K562 (cell line): Measurements from ENCODE around the gene ETS2. TPM values are rescaled to one million over a fixed set of nuclear protein-coding genes. Genes with fewer than 3 reads are reported as not detected.

Experiments used
- ATAC-seq: fragments of 200-7000 bp; cut with Tn5 transposase; 3 replicates; pipeline ENCODE4 v1.9.1; 2020; ENCODE audit warnings: moderate library complexity
- BruUV-seq: library from RNA; stranded (reverse); fragments of 400-500 nt; replicated peaks from 2 replicates; lab custom pipeline; 2021; lab: Mats Ljungman, UMichigan
- CTCF ChIA-PET: fragments of 300-600 bp; formaldehyde crosslinking; extraction: SDS; loops from one replicate; lab custom pipeline; 2021; ENCODE audit warnings: low intra/inter-chr PET ratio; lab: Yijun Ruan, JAX
- POLR2A ChIA-PET: fragments of 300-600, 350-650 bp; sonication (Branson Sonifier 250); formaldehyde crosslinking; extraction: SDS; loops from one replicate; lab custom pipeline; 2021; ENCODE audit warnings: antibody characterized with exemption, inconsistent platforms; lab: Yijun Ruan, JAX
- DNase-seq, 4 experiments: peaks; one replicate each; pipeline versions ENCODE4 v3.0.0 to v3.0.0-alpha.2; 2011 to 2018; ENCODE audit warnings: low spot score in 3 of 4, mixed read lengths in 3 of 4; ENCODE audit errors: extremely low read depth in 1 of 4
- FAIRE-seq: peaks from 2 replicates; lab custom pipeline; 2011; peaks lifted over from hg19 to GRCh38; lab: Jason Lieb, UNC
- H2AFZ ChIP-seq: 2 replicates; pipeline ENCODE4 v1.6.0; 2011; ENCODE audit warnings: low read depth, low read length, control low read depth, inconsistent platforms
- H3K27ac ChIP-seq: fragments of 200-600 bp; 3 replicates; pipeline ENCODE4 v1.8.0; 2011; ENCODE audit warnings: low read depth, mild to moderate bottlenecking, control low read depth, inconsistent platforms, low read length, moderate library complexity, mixed read lengths; ENCODE audit errors: extremely low read depth
- H3K27me3 ChIP-seq, 2 experiments: fragments of 300-600 bp in 1 of 2; 2 replicates in 1 of 2; 3 replicates in 1 of 2; pipeline versions ENCODE4 v1.6.0 to v1.8.0; 2011; ENCODE audit warnings: inconsistent platforms in 2 of 2, low read length in 2 of 2, mild to moderate bottlenecking in 1 of 2, mixed read lengths in 1 of 2, moderate library complexity in 1 of 2; ENCODE audit not compliant: control insufficient read depth in 2 of 2, insufficient read depth in 2 of 2
- H3K36me3 ChIP-seq: fragments of 300-600 bp; 3 replicates; pipeline ENCODE4 v1.8.0; 2011; ENCODE audit warnings: mild to moderate bottlenecking, low read length, inconsistent platforms; ENCODE audit not compliant: control insufficient read depth, insufficient read depth
- H3K4me1 ChIP-seq, 2 experiments: fragments of 200-600 bp in 1 of 2; replicated peaks in 1 of 2; 2 replicates in 1 of 2; 3 replicates in 1 of 2; pipeline versions ENCODE4 v1.5.1 to v1.8.0; 2011; ENCODE audit warnings: inconsistent platforms in 2 of 2, low read length in 2 of 2, mild to moderate bottlenecking in 1 of 2, mixed read lengths in 1 of 2, moderate library complexity in 1 of 2; ENCODE audit not compliant: control insufficient read depth in 2 of 2, insufficient read depth in 2 of 2
- H3K4me2 ChIP-seq: 2 replicates; pipeline ENCODE4 v1.6.1; 2011; ENCODE audit warnings: low read length, control low read depth, inconsistent platforms, mixed read lengths; ENCODE audit not compliant: insufficient read depth
- H3K4me3 ChIP-seq: fragments of 200-600 bp; sonication (generic), shearing (Covaris generic); 2 replicates; pipeline ENCODE4 v1.5.1; 2016; ENCODE audit warnings: control low read depth, inconsistent platforms
- H3K79me2 ChIP-seq: fragments of 200-600 bp; 3 replicates; pipeline ENCODE4 v1.8.0; 2011; ENCODE audit warnings: low read length, inconsistent platforms; ENCODE audit not compliant: control insufficient read depth, insufficient read depth
- H3K9ac ChIP-seq, 2 experiments: 2 replicates each; pipeline versions ENCODE4 v1.6.0 to v1.6.1; 2011; ENCODE audit warnings: low read depth in 2 of 2, low read length in 2 of 2, control low read depth in 1 of 2, inconsistent platforms in 1 of 2, mild to moderate bottlenecking in 1 of 2, mixed read lengths in 1 of 2; ENCODE audit not compliant: insufficient read depth in 1 of 2
- H3K9me1 ChIP-seq: one replicate; pipeline ENCODE4 v1.6.0; 2011; ENCODE audit warnings: inconsistent platforms, mild to moderate bottlenecking, low read length, moderate library complexity; ENCODE audit not compliant: control insufficient read depth, insufficient read depth
- H3K9me3 ChIP-seq: replicated peaks from 2 replicates; pipeline ENCODE4 v1.5.1; 2011; ENCODE audit warnings: low read depth, low read length, inconsistent platforms; ENCODE audit not compliant: control insufficient read depth, insufficient read depth
- H4K20me1 ChIP-seq: replicated peaks from 2 replicates; pipeline ENCODE4 v1.6.1; 2011; ENCODE audit warnings: low read length, inconsistent platforms, mixed read lengths; ENCODE audit not compliant: control insufficient read depth, insufficient read depth
- CAMTA2 ChIP-seq: fragments of 250-450 bp; sonication (Bioruptor Pico); conservative IDR thresholded peaks from 2 replicates; pipeline ENCODE4 v1.5.1; 2022
- ETV5 ChIP-seq: sonication (generic); formaldehyde crosslinking; IDR thresholded peaks from 2 replicates; pipeline ENCODE4 v1.4.0; 2020; ENCODE audit warnings: low read depth, mild to moderate bottlenecking, missing genetic modification reagents
- GABPB1 ChIP-seq: sonication (generic); formaldehyde crosslinking; IDR thresholded peaks from 2 replicates; pipeline ENCODE4 v1.8.0; 2022; ENCODE audit warnings: mild to moderate bottlenecking, missing genetic modification reagents
- GATA2 ChIP-seq: sonication (generic); formaldehyde crosslinking; IDR thresholded peaks from 2 replicates; pipeline ENCODE4 v1.4.0; 2020; ENCODE audit warnings: mild to moderate bottlenecking, missing genetic modification reagents
- HNRNPUL1 ChIP-seq: fragments of 200-400 bp; formaldehyde crosslinking; IDR thresholded peaks from 2 replicates; pipeline ENCODE4 v1.6.1; 2017; ENCODE audit warnings: low read length
- NELFE ChIP-seq: IDR thresholded peaks from 2 replicates; pipeline ENCODE4 v1.6.1; 2011; ENCODE audit warnings: mild to moderate bottlenecking; ENCODE audit not compliant: insufficient read depth, insufficient read length
- OTX1 ChIP-seq: fragments of 450-650 bp; formaldehyde crosslinking; IDR thresholded peaks from 2 replicates; pipeline ENCODE4 v1.4.0; 2022; ENCODE audit warnings: mild to moderate bottlenecking
- SIRT6 ChIP-seq: IDR thresholded peaks from one replicate; pipeline ENCODE4 v1.6.1; 2012; ENCODE audit warnings: low read depth, mild to moderate bottlenecking, control low read depth, inconsistent platforms, low read length, moderate library complexity
- ZNF445 ChIP-seq: fragments of 250-450 bp; sonication (Bioruptor Pico); IDR thresholded peaks from 2 replicates; pipeline ENCODE4 v1.4.0; 2020; ENCODE audit warnings: low read depth, mild to moderate bottlenecking, moderate library complexity
- ZNF584 ChIP-seq: fragments of 200-800 bp; sonication (Bioruptor generic); IDR thresholded peaks from 2 replicates; pipeline ENCODE4 v1.6.1; 2016; ENCODE audit warnings: low read depth, mild to moderate bottlenecking, missing genetic modification characterization, missing compliant biosample characterization
- WGBS: fragments of 100-300 bp; shearing (Covaris generic); methylation state at CpG from one replicate; pipeline ENCODE4 v1.1.6; 2016; ENCODE audit warnings: low coverage, mixed read lengths; ENCODE audit not compliant: insufficient coverage; ENCODE audit errors: missing lambda C conversion rate; 5-methylcytosine and 5-hydroxymethylcytosine counted together
- in situ Hi-C: fragments of 300-500 bp; cut with MboI; formaldehyde crosslinking; loops from 4 replicates; pipeline ENCODE4 v1.15.0; 2018; ENCODE audit warnings: inconsistent platforms, mixed read lengths
- intact Hi-C: fragments of 100-400 bp; cut with micrococcal nuclease; formaldehyde crosslinking; loops from 2 replicates; pipeline ENCODE4 v1.14.2; 2022
- polyA plus RNA-seq, 8 experiments: library from polyadenylated mRNA; depleted of rRNA in 4 of 8; stranded (reverse) in 5 of 8; unstranded in 3 of 8; fragments of >200 nt; fragmentation: Nextera tagmentation in 2 of 8; fragmentation: Illumina TruSeq in 1 of 8; extraction: Ambion mirVana in 2 of 8; extraction: Trizol in 1 of 8; gene quantifications; 2 replicates each; pipeline versions ENCODE4 v1.2.1 to v1.2.3, GENCODE V29; 2011 to 2014; ENCODE audit warnings: inconsistent platforms in 1 of 8, missing spikeins in 1 of 8
- total RNA-seq, 7 experiments: library from RNA; depleted of rRNA in 6 of 7; stranded (reverse); fragments of >200 nt in 6 of 7; fragmentation: Illumina TruSeq in 2 of 7; extraction: Trizol in 2 of 7; gene quantifications; 2 replicates each; pipeline versions ENCODE4 v1.2.1 to v1.2.3, GENCODE V29; 2011 to 2021; ENCODE audit warnings: low replicate concordance in 1 of 7
- TF ChIP-seq, protein P1 (sequence below): fragments of 450-650 bp; formaldehyde crosslinking; conservative IDR thresholded peaks from 2 replicates; pipeline ENCODE4 v1.4.0; 2022; ENCODE audit warnings: mild to moderate bottlenecking, missing genetic modification characterization
- TF ChIP-seq, protein P2 (sequence below): fragments of 200-800 bp; sonication (Bioruptor generic); IDR thresholded peaks from 2 replicates; pipeline ENCODE4 v1.6.1; 2017; ENCODE audit warnings: missing genetic modification characterization, missing compliant biosample characterization
- TF ChIP-seq, protein P3 (sequence below): sonication (generic); formaldehyde crosslinking; IDR thresholded peaks from 2 replicates; pipeline ENCODE4 v1.5.0; 2020; ENCODE audit warnings: missing genetic modification reagents

ETS2 gene
- total and polyA plus RNA-seq, 9 of the 15 experiments (the other 6 are each of a cell fraction or from before 2014, with no cell fraction given) = 1.7 to 24.4 (median 12.2) TPM

DNA sequence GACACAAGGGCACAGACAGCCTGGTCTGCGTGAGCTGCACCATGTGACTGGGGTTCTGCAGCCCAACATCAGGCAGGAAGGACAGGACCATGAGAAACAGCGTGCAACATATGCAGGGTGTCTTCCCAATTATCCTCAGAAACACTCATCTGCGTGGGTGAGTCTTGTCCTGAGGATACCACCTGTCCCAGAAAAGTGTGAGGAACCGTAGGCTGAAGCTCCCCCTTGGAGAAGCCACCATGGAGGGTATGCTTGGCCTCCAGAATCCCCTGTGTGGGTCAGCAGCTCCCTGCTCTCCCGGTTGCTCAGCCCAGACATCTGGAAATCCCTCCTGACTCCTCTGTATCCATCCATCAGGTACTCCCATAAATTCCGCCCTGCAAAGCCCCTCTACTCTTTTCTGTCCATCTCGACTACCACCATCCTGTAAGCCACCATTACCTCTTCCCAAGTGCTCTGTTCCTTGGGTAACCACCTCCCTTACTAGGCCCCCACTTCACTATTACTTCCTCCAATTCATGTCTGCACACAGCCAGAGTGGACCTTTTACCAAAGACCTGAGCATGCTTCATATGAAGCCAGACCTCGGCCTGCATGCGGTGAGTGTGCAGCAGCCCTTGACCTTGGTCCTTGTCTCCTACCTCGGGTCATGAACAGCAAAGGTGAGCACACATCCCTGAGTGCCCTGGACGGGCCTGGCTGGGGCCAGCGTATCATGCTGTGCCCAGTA, 33.0 kb downstream of the ETS2 start:
- H3K27me3 ChIP-seq = no peaks in the 10 kb centered on the region
- no peaks in the 10 kb centered on the region for H3K79me2 ChIP-seq
- no peaks in the 10 kb centered on the region for H3K36me3 ChIP-seq
- FAIRE-seq (no peak), DNase-seq (no peak), ATAC-seq (peak; percentile 15; the same call in 1 of the 3 replicates)
- intact Hi-C loops = no loop called here
- in situ Hi-C loops = no loop called here
- POLR2A ChIA-PET = interaction anchor here (1.1 to 2.2 kb wide), 4 partner anchors 7 to 14 kb away, joined by 3 to 12 read pairs (median 5); no protein-coding TSS in a partner anchor
- H3K9ac ChIP-seq = no peak overlapping the region
- no peaks in the 10 kb centered on the region for H3K9me3 ChIP-seq
- H3K27ac ChIP-seq = no peak overlapping the region
- H3K4me2 ChIP-seq = no peak overlapping the region
- no peaks in the 10 kb centered on the region for H4K20me1 ChIP-seq
- no TSS peak for BruUV-seq
- peaks cover 8 to 17% of the 10 kb centered on the region in 2 experiments; a peak in 3 of 5 replicates for H3K4me1 ChIP-seq
- CTCF ChIA-PET = no interaction called here
- TF ChIP-seq HNRNPUL1 = no peak
- TF ChIP-seq ETV5 = no peak
- TF ChIP-seq, protein P1, sequence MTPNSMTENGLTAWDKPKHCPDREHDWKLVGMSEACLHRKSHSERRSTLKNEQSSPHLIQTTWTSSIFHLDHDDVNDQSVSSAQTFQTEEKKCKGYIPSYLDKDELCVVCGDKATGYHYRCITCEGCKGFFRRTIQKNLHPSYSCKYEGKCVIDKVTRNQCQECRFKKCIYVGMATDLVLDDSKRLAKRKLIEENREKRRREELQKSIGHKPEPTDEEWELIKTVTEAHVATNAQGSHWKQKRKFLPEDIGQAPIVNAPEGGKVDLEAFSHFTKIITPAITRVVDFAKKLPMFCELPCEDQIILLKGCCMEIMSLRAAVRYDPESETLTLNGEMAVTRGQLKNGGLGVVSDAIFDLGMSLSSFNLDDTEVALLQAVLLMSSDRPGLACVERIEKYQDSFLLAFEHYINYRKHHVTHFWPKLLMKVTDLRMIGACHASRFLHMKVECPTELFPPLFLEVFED = 0 out of 2 replicates have a peak, but pooled peaks have one; percentile 50
- peak; percentile 45; the same call in 1 of the 2 replicates for TF ChIP-seq ZNF584 (CRISPR knock-in tag)
- no peak for TF ChIP-seq ZNF445
- no peak for TF ChIP-seq NELFE
- TF ChIP-seq GABPB1 (CRISPR knock-in tag) = no peak
- TF ChIP-seq, protein P2, sequence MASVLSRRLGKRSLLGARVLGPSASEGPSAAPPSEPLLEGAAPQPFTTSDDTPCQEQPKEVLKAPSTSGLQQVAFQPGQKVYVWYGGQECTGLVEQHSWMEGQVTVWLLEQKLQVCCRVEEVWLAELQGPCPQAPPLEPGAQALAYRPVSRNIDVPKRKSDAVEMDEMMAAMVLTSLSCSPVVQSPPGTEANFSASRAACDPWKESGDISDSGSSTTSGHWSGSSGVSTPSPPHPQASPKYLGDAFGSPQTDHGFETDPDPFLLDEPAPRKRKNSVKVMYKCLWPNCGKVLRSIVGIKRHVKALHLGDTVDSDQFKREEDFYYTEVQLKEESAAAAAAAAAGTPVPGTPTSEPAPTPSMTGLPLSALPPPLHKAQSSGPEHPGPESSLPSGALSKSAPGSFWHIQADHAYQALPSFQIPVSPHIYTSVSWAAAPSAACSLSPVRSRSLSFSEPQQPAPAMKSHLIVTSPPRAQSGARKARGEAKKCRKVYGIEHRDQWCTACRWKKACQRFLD (CRISPR knock-in tag) = 0 out of 2 replicates have a peak, but pooled peaks have one; percentile 30
- TF ChIP-seq, protein P3, sequence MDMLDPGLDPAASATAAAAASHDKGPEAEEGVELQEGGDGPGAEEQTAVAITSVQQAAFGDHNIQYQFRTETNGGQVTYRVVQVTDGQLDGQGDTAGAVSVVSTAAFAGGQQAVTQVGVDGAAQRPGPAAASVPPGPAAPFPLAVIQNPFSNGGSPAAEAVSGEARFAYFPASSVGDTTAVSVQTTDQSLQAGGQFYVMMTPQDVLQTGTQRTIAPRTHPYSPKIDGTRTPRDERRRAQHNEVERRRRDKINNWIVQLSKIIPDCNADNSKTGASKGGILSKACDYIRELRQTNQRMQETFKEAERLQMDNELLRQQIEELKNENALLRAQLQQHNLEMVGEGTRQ (CRISPR knock-in tag) = peak; percentile 27; the same call in 1 of the 2 replicates
- 0 out of 2 replicates have a peak, but pooled peaks have one; percentile 28 for TF ChIP-seq OTX1 (CRISPR knock-in tag)
- TF ChIP-seq CAMTA2 = no peak
- no peak for TF ChIP-seq GATA2 (CRISPR knock-in tag)
- TF ChIP-seq SIRT6 = no peak
- H2AFZ ChIP-seq = peak overlapping the region; percentile 73; the same call in 1 of the 2 replicates
- H3K9me1 ChIP-seq = no peaks in the 10 kb centered on the region
- 64% methylated on average over 12 of the region's 12 CpGs for WGBS
- no peak overlapping the region for H3K4me3 ChIP-seq
